SK-N-SH (cell line): ENCODE data around the gene TSFM. TPM values are rescaled to one million over a fixed set of nuclear protein-coding genes. Genes with fewer than 3 reads are reported as not detected.

ENCODE experiments used
- CTCF ChIA-PET: fragments of 300-600, 350-600 bp; formaldehyde crosslinking; extraction: SDS; loops from one replicate; lab custom pipeline; 2021; lab: Yijun Ruan, JAX
- POLR2A ChIA-PET: fragments of 350-600 bp; sonication (Branson Sonifier 250); formaldehyde crosslinking; extraction: SDS; loops from one replicate; lab custom pipeline; 2020; ENCODE audit warnings: antibody characterized with exemption, inconsistent platforms; lab: Yijun Ruan, JAX
- DNase-seq: peaks from one replicate; pipeline ENCODE4 v3.0.0; 2012
- H2AFZ ChIP-seq: fragments of 200-600 bp; sonication (generic); 2 replicates; pipeline ENCODE4 v1.8.1; 2016; ENCODE audit warnings: antibody characterized with exemption, mild to moderate bottlenecking, low read depth
- H3F3A ChIP-seq: fragments of 200-600 bp; sonication (generic); replicated peaks from 2 replicates; pipeline ENCODE3; 2016; ENCODE audit warnings: antibody characterized with exemption, mild to moderate bottlenecking; ENCODE audit not compliant: insufficient read depth
- H3K27ac ChIP-seq, 2 experiments: fragments of 200-500 bp in 1 of 2; fragments of 200-600 bp in 1 of 2; sonication (Bioruptor generic) in 1 of 2; sonication (generic), shearing (Covaris generic) in 1 of 2; 2 replicates each; pipeline versions ENCODE4 v1.5.1 to v1.6.1; 2014 to 2016; ENCODE audit warnings: low read depth in 2 of 2, inconsistent platforms in 1 of 2, low read length in 1 of 2, mild to moderate bottlenecking in 1 of 2, mixed read lengths in 1 of 2
- H3K27me3 ChIP-seq: fragments of 200-600 bp; sonication (generic), shearing (Covaris generic); 2 replicates; pipeline ENCODE4 v1.6.1; 2016; ENCODE audit warnings: mixed run types; ENCODE audit not compliant: insufficient read depth
- H3K36me3 ChIP-seq, 2 experiments: fragments of 200-500 bp in 1 of 2; fragments of 200-600 bp in 1 of 2; sonication (Bioruptor generic) in 1 of 2; sonication (generic) in 1 of 2; replicated peaks in 1 of 2; 2 replicates each; pipeline versions ENCODE3 to v1.5.1; 2014 to 2016; ENCODE audit warnings: low read length in 1 of 2, mild to moderate bottlenecking in 1 of 2; ENCODE audit not compliant: insufficient read depth in 2 of 2, control insufficient read depth in 1 of 2
- H3K4me1 ChIP-seq, 2 experiments: fragments of 200-500 bp in 1 of 2; fragments of 200-600 bp in 1 of 2; sonication (Bioruptor generic) in 1 of 2; sonication (generic), shearing (Covaris generic) in 1 of 2; 2 replicates each; pipeline versions ENCODE4 v1.5.1 to v1.6.1; 2014 to 2016; ENCODE audit warnings: low read depth in 1 of 2, low read length in 1 of 2, mixed run types in 1 of 2; ENCODE audit not compliant: insufficient read depth in 2 of 2, control insufficient read depth in 1 of 2
- H3K4me2 ChIP-seq: fragments of 200-600 bp; sonication (generic), shearing (Covaris generic); 2 replicates; pipeline ENCODE4 v1.6.1; 2017; ENCODE audit warnings: mixed run types
- H3K4me3 ChIP-seq, 2 experiments: fragments of 200-500 bp in 1 of 2; fragments of 200-600 bp in 1 of 2; sonication (Bioruptor generic) in 1 of 2; sonication (generic), shearing (Covaris generic) in 1 of 2; 2 replicates each; pipeline versions ENCODE4 v1.5.1 to v1.8.1; 2014 to 2016; ENCODE audit warnings: low read depth in 2 of 2, inconsistent platforms in 1 of 2, low read length in 1 of 2, mild to moderate bottlenecking in 1 of 2, mixed read lengths in 1 of 2, moderate library complexity in 1 of 2
- H3K79me2 ChIP-seq: fragments of 200-600 bp; sonication (generic); 2 replicates; pipeline ENCODE4 v1.8.1; 2017; ENCODE audit warnings: mild to moderate bottlenecking; ENCODE audit not compliant: insufficient read depth
- H3K9ac ChIP-seq: fragments of 200-600 bp; sonication (generic); 2 replicates; pipeline ENCODE4 v1.6.1; 2017; ENCODE audit warnings: mixed run types
- H3K9me2 ChIP-seq: fragments of 200-600 bp; sonication (generic); 2 replicates; pipeline ENCODE4 v1.6.1; 2017; ENCODE audit warnings: mixed run types
- H3K9me3 ChIP-seq: fragments of 200-600 bp; sonication (generic); 2 replicates; pipeline ENCODE4 v1.6.1; 2017; ENCODE audit warnings: mixed run types, mild to moderate bottlenecking, moderate library complexity
- H4K20me1 ChIP-seq: fragments of 200-600 bp; sonication (generic); 2 replicates; pipeline ENCODE4 v1.6.1; 2017; ENCODE audit warnings: mild to moderate bottlenecking, mixed run types; ENCODE audit not compliant: insufficient read depth
- ELF1 ChIP-seq: IDR thresholded peaks from 2 replicates; pipeline ENCODE4 v1.4.0; 2012
- FOXM1 ChIP-seq: IDR thresholded peaks from 2 replicates; pipeline ENCODE4 v1.4.0; 2012; ENCODE audit warnings: low read depth, mild to moderate bottlenecking
- GATA2 ChIP-seq: sonication (generic); formaldehyde crosslinking; IDR thresholded peaks from 2 replicates; pipeline ENCODE4 v1.5.0; 2020; ENCODE audit warnings: mild to moderate bottlenecking, missing genetic modification reagents
- RCOR1 ChIP-seq: fragments of 150-350 bp; IDR thresholded peaks from 2 replicates; pipeline ENCODE4 v1.6.1; 2017; ENCODE audit warnings: antibody characterized with exemption, low read length
- RXRA ChIP-seq: IDR thresholded peaks from 2 replicates; pipeline ENCODE4 v1.4.0; 2012; ENCODE audit warnings: low read depth, mild to moderate bottlenecking, borderline replicate concordance
- SMC3 ChIP-seq: IDR thresholded peaks from 2 replicates; pipeline ENCODE4 v1.6.1; 2012; ENCODE audit warnings: low read depth, low read length, improper control_type of control experiment
- WGBS: methylation state at CpG from one replicate; pipeline ENCODE4 v1.1.6; 2017; ENCODE audit warnings: low lambda C conversion rate; 5-methylcytosine and 5-hydroxymethylcytosine counted together
- polyA plus RNA-seq, 3 experiments: library from polyadenylated mRNA; depleted of rRNA; stranded (reverse); fragments of >200 nt; gene quantifications; 2 replicates each; pipeline ENCODE4 v1.2.3, GENCODE V29; 2012
- TF ChIP-seq, protein P1 (sequence below): IDR thresholded peaks from 2 replicates; pipeline ENCODE4 v1.4.0; 2012; ENCODE audit warnings: low read depth
- TF ChIP-seq, protein P2 (sequence below): fragments of 150-350 bp; IDR thresholded peaks from 2 replicates; pipeline ENCODE4 v1.6.1; 2016; ENCODE audit warnings: mild to moderate bottlenecking, low read depth, low read length
- TF ChIP-seq, protein P3 (sequence below): IDR thresholded peaks from 2 replicates; pipeline ENCODE4 v1.6.1; 2012; ENCODE audit warnings: mild to moderate bottlenecking, low read depth, low read length, moderate library complexity

TSFM gene
- polyA plus RNA-seq, 1 of the 3 experiments (the other 2 are of a cell fraction), result 28.7 TPM

DNA sequence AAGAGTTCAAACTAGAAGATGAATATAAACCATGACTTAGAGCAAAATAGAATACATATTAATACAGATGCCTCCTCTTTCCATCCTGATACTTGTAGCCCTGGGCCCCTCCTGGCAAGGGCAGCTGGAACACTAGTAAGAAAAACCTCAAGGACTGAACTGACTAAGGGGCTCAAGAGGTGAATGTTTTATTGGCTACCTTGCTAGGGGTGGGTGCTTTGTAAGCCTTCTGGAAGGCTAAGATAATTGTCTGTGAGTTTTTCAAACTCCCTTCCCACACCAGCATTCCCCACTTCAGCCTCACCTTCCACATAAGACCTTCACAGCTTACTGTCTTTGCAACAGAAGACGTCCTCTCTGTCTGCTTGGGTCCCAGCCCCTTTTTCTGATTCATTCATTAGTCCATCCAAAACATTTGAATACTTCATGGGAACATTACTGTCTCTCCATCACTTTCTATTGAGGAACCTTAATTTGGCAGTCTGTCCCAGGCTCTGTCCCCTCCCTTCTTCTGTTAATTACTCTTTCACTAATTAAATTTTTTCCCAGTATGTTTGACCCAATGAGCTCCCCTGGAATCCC, 28.7 kb upstream of the TSFM start:
- no peak for DNase-seq
- peak overlapping the region; percentile 97 for H3K4me2 ChIP-seq
- no peaks in the 10 kb centered on the region for H3K9me3 ChIP-seq
- no peak overlapping the region for H2AFZ ChIP-seq
- ChIA-PET POLR2A (interaction anchor here (1.1 kb wide), 1 partner anchor 19 kb away, joined by 4 read pairs; the partner anchor contains the start of gene EEF1AKMT3), CTCF (interaction anchor here (1.4 kb wide), 1 partner anchor 11 kb away, joined by 5 read pairs; no protein-coding TSS in a partner anchor)
- TF ChIP-seq SMC3 (no peak), RXRA (no peak), ELF1 (no peak), FOXM1 (no peak), RCOR1 (no peak), GATA2 (CRISPR knock-in tag) (no peak)
- TF ChIP-seq, protein P1, sequence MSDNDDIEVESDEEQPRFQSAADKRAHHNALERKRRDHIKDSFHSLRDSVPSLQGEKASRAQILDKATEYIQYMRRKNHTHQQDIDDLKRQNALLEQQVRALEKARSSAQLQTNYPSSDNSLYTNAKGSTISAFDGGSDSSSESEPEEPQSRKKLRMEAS, result no peak
- TF ChIP-seq, protein P2, sequence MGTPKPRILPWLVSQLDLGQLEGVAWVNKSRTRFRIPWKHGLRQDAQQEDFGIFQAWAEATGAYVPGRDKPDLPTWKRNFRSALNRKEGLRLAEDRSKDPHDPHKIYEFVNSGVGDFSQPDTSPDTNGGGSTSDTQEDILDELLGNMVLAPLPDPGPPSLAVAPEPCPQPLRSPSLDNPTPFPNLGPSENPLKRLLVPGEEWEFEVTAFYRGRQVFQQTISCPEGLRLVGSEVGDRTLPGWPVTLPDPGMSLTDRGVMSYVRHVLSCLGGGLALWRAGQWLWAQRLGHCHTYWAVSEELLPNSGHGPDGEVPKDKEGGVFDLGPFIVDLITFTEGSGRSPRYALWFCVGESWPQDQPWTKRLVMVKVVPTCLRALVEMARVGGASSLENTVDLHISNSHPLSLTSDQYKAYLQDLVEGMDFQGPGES, result no peak
- TF ChIP-seq, protein P3, sequence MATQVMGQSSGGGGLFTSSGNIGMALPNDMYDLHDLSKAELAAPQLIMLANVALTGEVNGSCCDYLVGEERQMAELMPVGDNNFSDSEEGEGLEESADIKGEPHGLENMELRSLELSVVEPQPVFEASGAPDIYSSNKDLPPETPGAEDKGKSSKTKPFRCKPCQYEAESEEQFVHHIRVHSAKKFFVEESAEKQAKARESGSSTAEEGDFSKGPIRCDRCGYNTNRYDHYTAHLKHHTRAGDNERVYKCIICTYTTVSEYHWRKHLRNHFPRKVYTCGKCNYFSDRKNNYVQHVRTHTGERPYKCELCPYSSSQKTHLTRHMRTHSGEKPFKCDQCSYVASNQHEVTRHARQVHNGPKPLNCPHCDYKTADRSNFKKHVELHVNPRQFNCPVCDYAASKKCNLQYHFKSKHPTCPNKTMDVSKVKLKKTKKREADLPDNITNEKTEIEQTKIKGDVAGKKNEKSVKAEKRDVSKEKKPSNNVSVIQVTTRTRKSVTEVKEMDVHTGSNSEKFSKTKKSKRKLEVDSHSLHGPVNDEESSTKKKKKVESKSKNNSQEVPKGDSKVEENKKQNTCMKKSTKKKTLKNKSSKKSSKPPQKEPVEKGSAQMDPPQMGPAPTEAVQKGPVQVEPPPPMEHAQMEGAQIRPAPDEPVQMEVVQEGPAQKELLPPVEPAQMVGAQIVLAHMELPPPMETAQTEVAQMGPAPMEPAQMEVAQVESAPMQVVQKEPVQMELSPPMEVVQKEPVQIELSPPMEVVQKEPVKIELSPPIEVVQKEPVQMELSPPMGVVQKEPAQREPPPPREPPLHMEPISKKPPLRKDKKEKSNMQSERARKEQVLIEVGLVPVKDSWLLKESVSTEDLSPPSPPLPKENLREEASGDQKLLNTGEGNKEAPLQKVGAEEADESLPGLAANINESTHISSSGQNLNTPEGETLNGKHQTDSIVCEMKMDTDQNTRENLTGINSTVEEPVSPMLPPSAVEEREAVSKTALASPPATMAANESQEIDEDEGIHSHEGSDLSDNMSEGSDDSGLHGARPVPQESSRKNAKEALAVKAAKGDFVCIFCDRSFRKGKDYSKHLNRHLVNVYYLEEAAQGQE, result no peak
- peaks cover 15% of the 10 kb centered on the region for H3F3A ChIP-seq
- H3K79me2 ChIP-seq, result peaks cover 32% of the 10 kb centered on the region
- WGBS, result 54% methylated on average over 1 of the region's 1 CpG
- H3K9ac ChIP-seq, result no peak overlapping the region
- no peaks in the 10 kb centered on the region for H4K20me1 ChIP-seq
- H3K27ac ChIP-seq, result peak overlapping the region in 1 of 2 experiments; percentile 62; a peak in 1 of 4 replicates
- H3K27me3 ChIP-seq, result no peaks in the 10 kb centered on the region
- H3K9me2 ChIP-seq, result no peaks in the 10 kb centered on the region
- H3K36me3 ChIP-seq, result peaks cover 21 to 24% of the 10 kb centered on the region in 2 experiments
- H3K4me1 ChIP-seq, result peaks cover 8 to 37% of the 10 kb centered on the region in 2 experiments
- peak overlapping the region; percentile 55 to 79; a peak in 2 of 4 replicates for H3K4me3 ChIP-seq
